ENCODE data around the gene FXYD7. TPM values are rescaled to one million over a fixed set of nuclear protein-coding genes. Genes with fewer than 3 reads are reported as not detected.

Gene FXYD7
- total RNA-seq, 3 donors from 2014 or later = 1.5 TPM; not detected in 2

- no peak for ATAC-seq
These were observed 22.4 kb downstream of the FXYD7 start for GRCh38 chr19:35165200-35166058.

DNA sequence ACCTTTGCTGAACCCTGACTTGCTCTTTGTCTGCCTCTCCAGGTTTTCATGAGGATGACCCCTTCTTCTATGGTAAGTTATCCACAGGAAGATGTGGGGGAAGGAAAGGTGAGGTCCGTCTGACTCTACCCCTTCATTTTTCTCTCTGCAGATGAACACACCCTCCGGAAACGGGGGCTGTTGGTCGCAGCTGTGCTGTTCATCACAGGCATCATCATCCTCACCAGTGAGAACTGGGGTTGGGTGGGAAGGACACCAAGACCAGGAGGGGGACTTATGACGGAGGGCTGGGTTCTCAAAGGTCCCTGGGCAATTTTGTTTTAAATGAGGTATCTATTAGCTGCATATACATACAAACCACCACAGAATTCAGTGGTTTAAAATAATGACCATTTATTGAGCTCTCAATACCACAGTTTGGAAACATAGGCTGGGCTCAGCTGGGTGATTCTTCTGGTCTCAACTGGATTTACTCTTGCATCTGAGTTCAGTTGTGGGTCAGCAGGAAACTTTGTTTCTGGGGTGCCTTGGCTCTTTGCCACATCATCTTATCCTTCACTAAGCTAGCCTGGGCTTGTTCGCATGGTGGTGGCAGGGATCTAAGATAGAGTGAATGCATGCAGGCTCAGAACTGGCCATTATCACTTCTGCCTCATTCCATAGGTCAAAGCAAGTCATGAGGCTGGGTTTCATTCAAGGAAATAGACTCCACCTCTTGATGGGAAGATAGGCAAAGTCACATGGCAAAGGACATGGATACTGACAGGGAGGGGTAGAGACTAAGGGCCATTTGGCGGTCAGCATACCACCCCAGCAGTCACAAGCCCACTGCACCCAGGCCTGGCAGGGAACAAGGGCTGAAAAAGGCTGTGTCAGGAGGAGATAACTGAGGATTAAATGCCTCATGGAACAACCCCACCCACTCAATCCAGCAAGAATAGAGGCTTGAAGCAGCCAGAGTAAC is 23.3 kb downstream of the FXYD7 start:
- Histone ChIP-seq H3K9me3 (peaks cover 14% of the 10 kb centered on the region), H3K4me1 (ENCODE audit: low read depth) (no peaks in the 10 kb centered on the region), H3K36me3 (ENCODE audit: low read depth) (no peaks in the 10 kb centered on the region), H3K4me3 (no peak overlapping the region)
- intact Hi-C loops (cut with DNase I, micrococcal nuclease) = no loop called here
- ATAC-seq = no peak
- no peak for TF ChIP-seq CTCF (IDR thresholded peaks at IDR 0.05)
- no peak for DNase-seq

More at GRCh38 chr19:35165200-35166058, 22.4 kb downstream of the FXYD7 start:
- intact Hi-C loops (cut with DNase I, micrococcal nuclease) = no loop called here
- no peaks in the 10 kb centered on the region for H3K36me3 ChIP-seq (ENCODE audit: low read depth)
- H3K4me3 ChIP-seq = no peak overlapping the region
- no peak for DNase-seq
- H3K4me1 ChIP-seq (ENCODE audit: low read depth) = no peaks in the 10 kb centered on the region
- H3K9me3 ChIP-seq = peaks cover 14% of the 10 kb centered on the region
- TF ChIP-seq CTCF (IDR thresholded peaks at IDR 0.05) = no peak

GRCh38 chr19:35167251-35168119 is 24.4 kb downstream of the FXYD7 start:
- Histone ChIP-seq H3K36me3 (ENCODE audit: low read depth) (no peaks in the 10 kb centered on the region), H3K4me1 (ENCODE audit: low read depth) (no peaks in the 10 kb centered on the region), H3K9me3 (peaks cover 14% of the 10 kb centered on the region), H3K4me3 (no peak overlapping the region)
- ATAC-seq (no peak), DNase-seq (no peak)
- no peak for TF ChIP-seq CTCF (IDR thresholded peaks at IDR 0.05)
- intact Hi-C loops (cut with DNase I, micrococcal nuclease) = no loop called here

- DNase-seq = no peak
- TF ChIP-seq CTCF (IDR thresholded peaks at IDR 0.05) = no peak
- no peaks in the 10 kb centered on the region for H3K4me1 ChIP-seq (ENCODE audit: low read depth)
- H3K4me3 ChIP-seq = no peak overlapping the region
- no peaks in the 10 kb centered on the region for H3K36me3 ChIP-seq (ENCODE audit: low read depth)
- peaks cover 14% of the 10 kb centered on the region for H3K9me3 ChIP-seq
- ATAC-seq = peak; percentile 15
- intact Hi-C loops (cut with DNase I, micrococcal nuclease) = no loop called here
These were observed 25.1 kb downstream of the FXYD7 start for GRCh38 chr19:35168196-35168595.
